K562 (cell line): Measurements from ENCODE around the gene OGT. TPM values are rescaled to one million over a fixed set of nuclear protein-coding genes. Genes with fewer than 3 reads are reported as not detected.
A peak's percentile ranks its signal among the peaks of the same experiment; 100 is the strongest.

ENCODE experiments used
- ATAC-seq: fragments of 200-7000 bp; cut with Tn5 transposase; 3 replicates; pipeline ENCODE4 v1.9.1; 2020; ENCODE audit warnings: moderate library complexity
- BruUV-seq: library from RNA; stranded (reverse); fragments of 400-500 nt; replicated peaks from 2 replicates; lab custom pipeline; 2021; lab: Mats Ljungman, UMichigan
- CTCF ChIA-PET: fragments of 300-600 bp; formaldehyde crosslinking; extraction: SDS; loops from one replicate; lab custom pipeline; 2021; ENCODE audit warnings: low intra/inter-chr PET ratio; lab: Yijun Ruan, JAX
- POLR2A ChIA-PET: fragments of 300-600, 350-650 bp; sonication (Branson Sonifier 250); formaldehyde crosslinking; extraction: SDS; loops from one replicate; lab custom pipeline; 2021; ENCODE audit warnings: antibody characterized with exemption, inconsistent platforms; lab: Yijun Ruan, JAX
- DNase-seq, 4 experiments: peaks; one replicate each; pipeline versions ENCODE4 v3.0.0 to v3.0.0-alpha.2; 2011 to 2018; ENCODE audit warnings: low spot score in 3 of 4, mixed read lengths in 3 of 4; ENCODE audit errors: extremely low read depth in 1 of 4
- FAIRE-seq: peaks from 2 replicates; lab custom pipeline; 2011; peaks lifted over from hg19 to GRCh38; lab: Jason Lieb, UNC
- H2AFZ ChIP-seq: 2 replicates; pipeline ENCODE4 v1.6.0; 2011; ENCODE audit warnings: low read depth, low read length, control low read depth, inconsistent platforms
- H3K27ac ChIP-seq: fragments of 200-600 bp; 3 replicates; pipeline ENCODE4 v1.8.0; 2011; ENCODE audit warnings: low read depth, mild to moderate bottlenecking, control low read depth, inconsistent platforms, low read length, moderate library complexity, mixed read lengths; ENCODE audit errors: extremely low read depth
- H3K27me3 ChIP-seq, 2 experiments: fragments of 300-600 bp in 1 of 2; 2 replicates in 1 of 2; 3 replicates in 1 of 2; pipeline versions ENCODE4 v1.6.0 to v1.8.0; 2011; ENCODE audit warnings: inconsistent platforms in 2 of 2, low read length in 2 of 2, mild to moderate bottlenecking in 1 of 2, mixed read lengths in 1 of 2, moderate library complexity in 1 of 2; ENCODE audit not compliant: control insufficient read depth in 2 of 2, insufficient read depth in 2 of 2
- H3K36me3 ChIP-seq: fragments of 300-600 bp; 3 replicates; pipeline ENCODE4 v1.8.0; 2011; ENCODE audit warnings: mild to moderate bottlenecking, low read length, inconsistent platforms; ENCODE audit not compliant: control insufficient read depth, insufficient read depth
- H3K4me1 ChIP-seq, 2 experiments: fragments of 200-600 bp in 1 of 2; replicated peaks in 1 of 2; 2 replicates in 1 of 2; 3 replicates in 1 of 2; pipeline versions ENCODE4 v1.5.1 to v1.8.0; 2011; ENCODE audit warnings: inconsistent platforms in 2 of 2, low read length in 2 of 2, mild to moderate bottlenecking in 1 of 2, mixed read lengths in 1 of 2, moderate library complexity in 1 of 2; ENCODE audit not compliant: control insufficient read depth in 2 of 2, insufficient read depth in 2 of 2
- H3K4me2 ChIP-seq: 2 replicates; pipeline ENCODE4 v1.6.1; 2011; ENCODE audit warnings: low read length, control low read depth, inconsistent platforms, mixed read lengths; ENCODE audit not compliant: insufficient read depth
- H3K4me3 ChIP-seq: fragments of 200-600 bp; sonication (generic), shearing (Covaris generic); 2 replicates; pipeline ENCODE4 v1.5.1; 2016; ENCODE audit warnings: control low read depth, inconsistent platforms
- H3K79me2 ChIP-seq: fragments of 200-600 bp; 3 replicates; pipeline ENCODE4 v1.8.0; 2011; ENCODE audit warnings: low read length, inconsistent platforms; ENCODE audit not compliant: control insufficient read depth, insufficient read depth
- H3K9ac ChIP-seq, 2 experiments: 2 replicates each; pipeline versions ENCODE4 v1.6.0 to v1.6.1; 2011; ENCODE audit warnings: low read depth in 2 of 2, low read length in 2 of 2, control low read depth in 1 of 2, inconsistent platforms in 1 of 2, mild to moderate bottlenecking in 1 of 2, mixed read lengths in 1 of 2; ENCODE audit not compliant: insufficient read depth in 1 of 2
- H3K9me1 ChIP-seq: one replicate; pipeline ENCODE4 v1.6.0; 2011; ENCODE audit warnings: inconsistent platforms, mild to moderate bottlenecking, low read length, moderate library complexity; ENCODE audit not compliant: control insufficient read depth, insufficient read depth
- H3K9me3 ChIP-seq: replicated peaks from 2 replicates; pipeline ENCODE4 v1.5.1; 2011; ENCODE audit warnings: low read depth, low read length, inconsistent platforms; ENCODE audit not compliant: control insufficient read depth, insufficient read depth
- H4K20me1 ChIP-seq: replicated peaks from 2 replicates; pipeline ENCODE4 v1.6.1; 2011; ENCODE audit warnings: low read length, inconsistent platforms, mixed read lengths; ENCODE audit not compliant: control insufficient read depth, insufficient read depth
- RFX7 ChIP-seq: fragments of 250-450 bp; sonication (Bioruptor Pico); IDR thresholded peaks from 2 replicates; pipeline ENCODE4 v1.5.1; 2021; ENCODE audit warnings: mild to moderate bottlenecking
- ZBTB33 ChIP-seq: sonication (generic); formaldehyde crosslinking; IDR thresholded peaks from 2 replicates; pipeline ENCODE4 v1.8.1; 2023; ENCODE audit warnings: mild to moderate bottlenecking, missing genetic modification reagents
- WGBS: fragments of 100-300 bp; shearing (Covaris generic); methylation state at CpG from one replicate; pipeline ENCODE4 v1.1.6; 2016; ENCODE audit warnings: low coverage, mixed read lengths; ENCODE audit not compliant: insufficient coverage; ENCODE audit errors: missing lambda C conversion rate; 5-methylcytosine and 5-hydroxymethylcytosine counted together
- in situ Hi-C: fragments of 300-500 bp; cut with MboI; formaldehyde crosslinking; loops from 4 replicates; pipeline ENCODE4 v1.15.0; 2018; ENCODE audit warnings: inconsistent platforms, mixed read lengths
- intact Hi-C: fragments of 100-400 bp; cut with micrococcal nuclease; formaldehyde crosslinking; loops from 2 replicates; pipeline ENCODE4 v1.14.2; 2022
- polyA plus RNA-seq, 8 experiments: library from polyadenylated mRNA; depleted of rRNA in 4 of 8; stranded (reverse) in 5 of 8; unstranded in 3 of 8; fragments of >200 nt; fragmentation: Nextera tagmentation in 2 of 8; fragmentation: Illumina TruSeq in 1 of 8; extraction: Ambion mirVana in 2 of 8; extraction: Trizol in 1 of 8; gene quantifications; 2 replicates each; pipeline versions ENCODE4 v1.2.1 to v1.2.3, GENCODE V29; 2011 to 2014; ENCODE audit warnings: inconsistent platforms in 1 of 8, missing spikeins in 1 of 8
- total RNA-seq, 7 experiments: library from RNA; depleted of rRNA in 6 of 7; stranded (reverse); fragments of >200 nt in 6 of 7; fragmentation: Illumina TruSeq in 2 of 7; extraction: Trizol in 2 of 7; gene quantifications; 2 replicates each; pipeline versions ENCODE4 v1.2.1 to v1.2.3, GENCODE V29; 2011 to 2021; ENCODE audit warnings: low replicate concordance in 1 of 7

Gene OGT
- total and polyA plus RNA-seq, 9 of the 15 experiments (the other 6 are each of a cell fraction or from before 2014, with no cell fraction given), result 38.9 to 347 (median 117) TPM

GRCh38 chrX:71492231-71493065 lies 40.5 kb upstream of the OGT start:
- Histone ChIP-seq H2AFZ (no peak overlapping the region), H3K9me1 (no peaks in the 10 kb centered on the region), H3K36me3 (no peaks in the 10 kb centered on the region), H3K4me2 (no peak overlapping the region), H4K20me1 (no peaks in the 10 kb centered on the region), H3K27me3 (no peaks in the 10 kb centered on the region), H3K9ac (no peak overlapping the region)
- 86% methylated on average over 35 of the region's 76 CpGs for WGBS
- no TSS peak for BruUV-seq
- in situ Hi-C loops, result no loop called here
- TF ChIP-seq RFX7 (CRISPR knock-in tag) (no peak), ZBTB33 (CRISPR knock-in tag) (peak; percentile 48; the same call in 1 of the 2 replicates)
- TF ChIP-seq, all 486 proteins: peak for 1
- DNase-seq (no peak), FAIRE-seq (no peak), ATAC-seq (no peak)
- intact Hi-C loops, result no loop called here
- CTCF ChIA-PET, result no interaction called here
- no peaks in the 10 kb centered on the region for H3K9me3 ChIP-seq
- H3K4me3 ChIP-seq, result no peak overlapping the region
- POLR2A ChIA-PET, result interaction anchor here (0.7 kb wide), 1 partner anchor 11 kb away, joined by 3 read pairs; no protein-coding TSS in a partner anchor
- H3K79me2 ChIP-seq, result no peaks in the 10 kb centered on the region
- H3K27ac ChIP-seq, result no peak overlapping the region
- H3K4me1 ChIP-seq, result peaks cover 0 to 8% of the 10 kb centered on the region in 2 experiments; a peak in 1 of 5 replicates
